NB4 (cell line): ENCODE results near the gene SH3RF2.

Source experiments
- MAX ChIP-seq: IDR thresholded peaks from 2 replicates; pipeline ENCODE4 v1.6.1; 2011; ENCODE audit warnings: low read depth, low read length
- POLR2A ChIP-seq: IDR thresholded peaks from 2 replicates; pipeline ENCODE4 v1.6.1; 2011; ENCODE audit warnings: mild to moderate bottlenecking; ENCODE audit not compliant: insufficient read length; ENCODE audit errors: extremely low read depth
- TF ChIP-seq, protein P1 (sequence below): IDR thresholded peaks from one replicate; pipeline ENCODE4 v1.5.1; 2012; ENCODE audit warnings: low read depth, low read length

DNA sequence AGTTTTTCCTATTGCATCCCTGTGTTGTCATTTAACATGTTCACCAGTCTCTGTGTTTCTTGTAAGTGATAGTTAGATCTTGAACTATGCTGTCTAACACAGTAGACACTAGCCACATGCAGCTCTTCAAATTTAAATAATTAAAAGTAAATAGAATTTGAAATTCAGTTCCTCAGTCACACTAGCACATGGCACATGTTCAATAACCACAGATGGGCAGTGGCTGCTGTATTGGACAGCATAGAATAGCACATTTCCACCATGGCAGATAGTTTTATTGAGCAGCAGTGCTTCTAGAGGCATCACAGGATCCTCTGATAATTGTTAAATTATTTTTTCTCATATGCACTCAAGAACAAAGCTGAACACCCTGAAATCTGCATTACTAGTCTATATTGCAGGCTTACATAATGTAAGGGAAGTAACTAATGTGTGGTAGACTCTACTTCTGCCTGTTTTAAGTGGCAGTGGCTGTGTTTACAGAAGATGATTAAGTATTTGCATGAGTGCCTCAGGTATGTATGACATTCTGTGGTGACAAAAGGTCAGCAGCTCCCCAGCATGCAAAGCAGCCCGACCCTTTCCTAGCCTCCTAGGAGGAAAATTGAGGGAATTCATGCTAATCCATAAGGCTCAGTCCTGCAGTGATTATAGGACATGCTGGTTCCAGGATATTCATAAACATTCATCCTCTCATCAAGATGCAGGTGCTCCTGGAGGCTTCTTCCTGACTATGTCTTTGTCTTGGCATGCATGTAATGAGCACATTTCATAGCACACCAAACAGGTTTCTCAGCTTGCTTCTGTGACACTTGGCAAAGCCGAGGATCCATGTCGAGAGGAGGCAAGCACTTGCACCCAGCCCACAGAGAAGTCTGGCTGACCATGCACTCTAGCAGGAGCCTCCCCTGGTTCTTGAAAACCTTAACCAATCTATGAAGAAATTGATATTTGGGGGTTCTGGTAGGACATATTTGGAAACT lies 45.5 kb downstream of the SH3RF2 start:
- TF ChIP-seq, protein P1, sequence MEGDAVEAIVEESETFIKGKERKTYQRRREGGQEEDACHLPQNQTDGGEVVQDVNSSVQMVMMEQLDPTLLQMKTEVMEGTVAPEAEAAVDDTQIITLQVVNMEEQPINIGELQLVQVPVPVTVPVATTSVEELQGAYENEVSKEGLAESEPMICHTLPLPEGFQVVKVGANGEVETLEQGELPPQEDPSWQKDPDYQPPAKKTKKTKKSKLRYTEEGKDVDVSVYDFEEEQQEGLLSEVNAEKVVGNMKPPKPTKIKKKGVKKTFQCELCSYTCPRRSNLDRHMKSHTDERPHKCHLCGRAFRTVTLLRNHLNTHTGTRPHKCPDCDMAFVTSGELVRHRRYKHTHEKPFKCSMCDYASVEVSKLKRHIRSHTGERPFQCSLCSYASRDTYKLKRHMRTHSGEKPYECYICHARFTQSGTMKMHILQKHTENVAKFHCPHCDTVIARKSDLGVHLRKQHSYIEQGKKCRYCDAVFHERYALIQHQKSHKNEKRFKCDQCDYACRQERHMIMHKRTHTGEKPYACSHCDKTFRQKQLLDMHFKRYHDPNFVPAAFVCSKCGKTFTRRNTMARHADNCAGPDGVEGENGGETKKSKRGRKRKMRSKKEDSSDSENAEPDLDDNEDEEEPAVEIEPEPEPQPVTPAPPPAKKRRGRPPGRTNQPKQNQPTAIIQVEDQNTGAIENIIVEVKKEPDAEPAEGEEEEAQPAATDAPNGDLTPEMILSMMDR: no peak
- TF ChIP-seq POLR2A (no peak), MAX (no peak)
